HFFc6 (cell line): ENCODE data around the gene STAP1. TPM values are rescaled to one million over a fixed set of nuclear protein-coding genes. Genes with fewer than 3 reads are reported as not detected.

Experiments used
- DNase-seq: peaks from one replicate; pipeline ENCODE4 v3.0.0-alpha.2; 2018
- H3K27ac Mint-ChIP-seq: 2 replicates; pipeline ENCODE4 v1.8.0; 2020; ENCODE audit warnings: mild to moderate bottlenecking, mixed read lengths
- H3K27me3 Mint-ChIP-seq: 2 replicates; pipeline ENCODE4 v1.8.0; 2021; ENCODE audit warnings: mild to moderate bottlenecking, moderate library complexity, mixed read lengths; ENCODE audit not compliant: insufficient read depth
- H3K36me3 Mint-ChIP-seq: 2 replicates; pipeline ENCODE4 v1.8.0; 2021; ENCODE audit warnings: low read depth, mixed read lengths
- H3K4me1 Mint-ChIP-seq: 2 replicates; pipeline ENCODE4 v1.8.0; 2020; ENCODE audit warnings: low read depth, mixed read lengths
- H3K4me3 Mint-ChIP-seq: 2 replicates; pipeline ENCODE4 v1.8.0; 2020; ENCODE audit warnings: mild to moderate bottlenecking, moderate library complexity, mixed read lengths
- H3K9me3 Mint-ChIP-seq: 2 replicates; pipeline ENCODE4 v1.8.0; 2020; ENCODE audit warnings: mild to moderate bottlenecking, mixed read lengths
- CTCF ChIP-seq: fragments of 200-600 bp; sonication (generic); IDR thresholded peaks from 2 replicates; pipeline ENCODE4 v1.5.0; 2021; ENCODE audit warnings: antibody characterized with exemption, mild to moderate bottlenecking
- total RNA-seq, 6 experiments: library from RNA; stranded (reverse); fragmentation: NEBNext Ultra II Directional; extraction: Animal tissue kit (Norgen Biotek cat#: 25700); gene quantifications; 2 replicates in 1 of 6; 3 replicates in 5 of 6; pipeline ENCODE4 v1.2.3, GENCODE V29; 2021

STAP1 gene
- total RNA-seq, 6 experiments from 2014 or later: not detected

- no peak for TF ChIP-seq CTCF
- DNase-seq: no peak
- Mint-ChIP-seq H3K9me3 (no peaks in the 10 kb centered on the region), H3K4me1 (no peaks in the 10 kb centered on the region), H3K36me3 (peaks cover 23% of the 10 kb centered on the region), H3K27me3 (no peaks in the 10 kb centered on the region; the same call in 1 of the 2 replicates), H3K4me3 (no peak overlapping the region), H3K27ac (no peak overlapping the region)
Observed at GRCh38 chr4:67638136-67638535, 79.6 kb downstream of the STAP1 start.

- no peak for DNase-seq
- no peak for TF ChIP-seq CTCF
- Mint-ChIP-seq H3K9me3 (no peaks in the 10 kb centered on the region), H3K27me3 (no peaks in the 10 kb centered on the region), H3K36me3 (peaks cover 30% of the 10 kb centered on the region), H3K4me1 (no peaks in the 10 kb centered on the region), H3K4me3 (no peak overlapping the region), H3K27ac (no peak overlapping the region)
Observed at GRCh38 chr4:67651536-67651935, 93.0 kb downstream of the STAP1 start.

Other genes with a start within 250 kb of the STAP1 start
- gene CENPC, start 13.2 kb upstream of the STAP1 start, total RNA-seq: 1 to 10 TPM; 8.0 to 9.4 (median 9.0) TPM
- gene UBA6, start 142.4 kb downstream of the STAP1 start, total RNA-seq: 100 to 1,000 TPM in 2 of 6 experiments, 10 to 100 TPM in 4; 84.7 to 137 (median 94.7) TPM
- not detected for gene GNRHR, start 195.7 kb downstream of the STAP1 start, total RNA-seq